Tibial nerve (tissue), 4 donors: Measurements from ENCODE around the gene NRN1L. TPM values are rescaled to one million over a fixed set of nuclear protein-coding genes. Genes with fewer than 3 reads are reported as not detected.

Experiments used
- DNase-seq, 2 donors: peaks; one replicate each; pipeline ENCODE4 v3.0.0-alpha.2; 2019; ENCODE audit warnings: low spot score in 2 of 2
- H3K27ac ChIP-seq, 4 donors: fragments of 200-600 bp; sonication (generic) in 3 of 4; one replicate each; pipeline ENCODE4 v1.5.1; 2017 to 2019; ENCODE audit warnings: mild to moderate bottlenecking in 1 of 4
- H3K27me3 ChIP-seq, 2 donors: fragments of 200-600 bp; sonication (generic) in 1 of 2; one replicate each; pipeline versions ENCODE4 v1.5.1 to v1.6.0; 2017 to 2019
- H3K36me3 ChIP-seq, 3 donors: fragments of 200-600 bp; sonication (generic); one replicate each; pipeline ENCODE4 v1.5.1; 2018 to 2019
- H3K4me1 ChIP-seq, 4 donors: fragments of 200-600 bp; sonication (generic) in 3 of 4; one replicate each; pipeline ENCODE4 v1.5.1; 2017 to 2019
- H3K4me3 ChIP-seq, 4 donors: fragments of 200-600 bp; sonication (generic) in 3 of 4; one replicate each; pipeline ENCODE4 v1.5.1; 2017 to 2019; ENCODE audit warnings: mild to moderate bottlenecking in 1 of 4, moderate library complexity in 1 of 4
- H3K9me3 ChIP-seq, 4 donors: fragments of 200-600 bp; sonication (generic) in 3 of 4; one replicate each; pipeline ENCODE4 v1.5.1; 2017 to 2019
- CTCF ChIP-seq, 5 experiments: fragments of 200-600 bp in 3 of 5; fragments of 450-650 bp in 2 of 5; sonication (generic) in 3 of 5; IDR thresholded peaks; one replicate each; pipeline ENCODE4 v1.5.1; 2016 to 2019; ENCODE audit warnings: antibody characterized with exemption in 5 of 5, mild to moderate bottlenecking in 3 of 5, moderate library complexity in 2 of 5
- EP300 ChIP-seq, 2 donors: sonication (generic); formaldehyde crosslinking; IDR thresholded peaks; one replicate each; pipeline ENCODE4 v1.6.1; 2017; ENCODE audit warnings: antibody characterized with exemption in 2 of 2, mild to moderate bottlenecking in 1 of 2
- POLR2A ChIP-seq, 2 donors: fragments of 450-650 bp; IDR thresholded peaks; one replicate each; pipeline ENCODE4 v1.6.1; 2017; ENCODE audit warnings: antibody characterized with exemption in 2 of 2, mild to moderate bottlenecking in 2 of 2, moderate library complexity in 2 of 2
- WGBS, 2 donors: methylation state at CpG; one replicate each; pipeline ENCODE4 v1.1.5; 2018; 5-methylcytosine and 5-hydroxymethylcytosine counted together
- total RNA-seq, 4 donors: library from RNA; depleted of rRNA; stranded (reverse); fragments of >200 nt; gene quantifications; one replicate each; pipeline ENCODE4 v1.1.0, GENCODE V29; 2016

Gene NRN1L
- total RNA-seq, 4 donors from 2014 or later: 2.0 to 15.1 (median 3.9) TPM

DNA sequence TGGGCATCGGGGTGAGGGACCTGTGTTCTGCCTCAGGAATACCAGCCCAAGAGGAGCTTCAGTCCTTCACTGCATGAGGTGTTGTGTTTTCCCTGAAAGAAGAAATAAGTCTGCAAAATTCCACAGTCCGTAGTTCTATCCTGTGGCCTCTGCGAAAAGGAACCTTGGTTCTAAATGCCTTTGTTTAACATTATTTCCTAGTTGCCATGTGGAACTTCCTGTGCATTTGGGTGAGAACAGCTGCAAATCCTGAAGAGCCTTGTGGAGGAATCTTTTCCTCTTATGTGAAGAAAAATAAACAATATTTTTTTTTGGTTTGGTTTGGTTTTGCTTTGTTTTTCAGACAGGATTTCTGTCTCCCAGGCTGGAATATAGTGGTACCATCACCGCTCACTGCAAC, 18.1 kb downstream of the NRN1L start:
- no peak for TF ChIP-seq CTCF (IDR thresholded peaks at IDR 0.05)
- TF ChIP-seq EP300 (IDR thresholded peaks at IDR 0.05): no peak
- TF ChIP-seq POLR2A (IDR thresholded peaks at IDR 0.05): no peak
- Histone ChIP-seq H3K27me3 (no peaks in the 10 kb centered on the region), H3K4me1 (peaks cover 0 to 12% (median 2%) of the 10 kb centered on the region in 4 donors), H3K9me3 (no peaks in the 10 kb centered on the region), H3K4me3 (no peak overlapping the region), H3K36me3 (peaks cover 0 to 30% (median 4%) of the 10 kb centered on the region in 3 donors), H3K27ac (no peak overlapping the region)
- DNase-seq: no peak
- WGBS, 2 donors: 73 to 82% methylated on average over 4 of the region's 4 CpGs

DNA sequence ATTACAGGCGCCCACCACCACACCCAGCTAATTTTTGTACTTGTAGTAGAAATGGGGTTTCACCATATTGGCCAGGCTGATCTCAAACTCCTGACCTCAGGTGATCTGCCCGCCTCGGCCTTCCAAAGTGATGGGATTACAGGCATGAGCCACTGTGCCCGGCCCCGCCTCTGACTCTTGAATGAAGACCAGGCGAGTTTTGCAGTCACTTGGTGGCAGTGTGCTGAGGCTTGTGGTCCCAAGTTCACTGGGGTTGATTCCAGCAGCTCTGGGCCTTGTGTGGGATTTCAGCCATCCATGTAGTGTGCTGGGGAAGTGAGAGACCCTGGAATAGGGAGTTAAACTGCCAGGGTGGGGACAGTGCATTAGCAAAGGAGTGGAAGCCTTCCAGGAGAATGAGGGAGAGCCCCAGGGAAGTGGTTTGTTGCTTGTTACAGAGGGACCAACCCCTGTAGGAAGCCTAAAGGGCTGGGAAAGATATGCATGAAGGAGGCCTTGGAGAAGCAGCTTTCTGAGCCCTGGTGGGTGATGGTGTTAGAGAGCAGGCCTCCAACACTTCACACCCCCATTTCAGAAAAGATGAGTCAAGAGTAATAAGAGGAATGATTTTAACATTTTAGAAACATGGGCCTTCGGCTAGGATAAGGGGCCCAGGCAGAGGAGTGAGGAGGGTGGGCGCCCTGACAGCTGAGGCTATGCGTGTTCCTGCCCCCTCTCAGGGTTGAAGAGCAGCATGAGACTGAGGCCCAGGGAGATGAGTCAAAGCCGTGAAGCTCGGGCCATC, 22.9 kb downstream of the NRN1L start:
- Histone ChIP-seq H3K4me1 (peaks cover 0 to 9% (median 0%) of the 10 kb centered on the region in 4 donors), H3K4me3 (no peak overlapping the region), H3K27me3 (no peaks in the 10 kb centered on the region), H3K36me3 (peaks cover 0 to 62% (median 19%) of the 10 kb centered on the region in 3 donors), H3K9me3 (no peaks in the 10 kb centered on the region), H3K27ac (no peak overlapping the region)
- no peak for DNase-seq
- 85 to 89% methylated on average over 11 of the region's 11 CpGs for WGBS, 2 donors
- no peak for TF ChIP-seq EP300 (IDR thresholded peaks at IDR 0.05)
- no peak for TF ChIP-seq POLR2A (IDR thresholded peaks at IDR 0.05)
- no peak for TF ChIP-seq CTCF (IDR thresholded peaks at IDR 0.05)

DNA sequence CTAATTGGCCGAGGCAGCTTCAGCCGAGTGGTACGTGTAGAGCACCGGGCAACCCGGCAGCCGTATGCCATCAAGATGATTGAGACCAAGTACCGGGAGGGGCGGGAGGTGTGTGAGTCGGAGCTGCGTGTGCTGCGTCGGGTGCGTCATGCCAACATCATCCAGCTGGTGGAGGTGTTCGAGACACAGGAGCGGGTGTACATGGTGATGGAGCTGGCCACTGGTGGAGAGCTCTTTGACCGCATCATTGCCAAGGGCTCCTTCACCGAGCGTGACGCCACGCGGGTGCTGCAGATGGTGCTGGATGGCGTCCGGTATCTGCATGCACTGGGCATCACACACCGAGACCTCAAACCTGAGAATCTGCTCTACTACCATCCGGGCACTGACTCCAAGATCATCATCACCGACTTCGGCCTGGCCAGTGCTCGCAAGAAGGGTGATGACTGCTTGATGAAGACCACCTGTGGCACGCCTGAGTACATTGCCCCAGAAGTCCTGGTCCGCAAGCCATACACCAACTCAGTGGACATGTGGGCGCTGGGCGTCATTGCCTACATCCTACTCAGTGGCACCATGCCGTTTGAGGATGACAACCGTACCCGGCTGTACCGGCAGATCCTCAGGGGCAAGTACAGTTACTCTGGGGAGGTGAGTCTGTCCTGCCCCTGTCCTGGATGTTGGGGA, 24.5 kb downstream of the NRN1L start:
- TF ChIP-seq CTCF (IDR thresholded peaks at IDR 0.05): no peak
- no peak for TF ChIP-seq EP300 (IDR thresholded peaks at IDR 0.05)
- TF ChIP-seq POLR2A (IDR thresholded peaks at IDR 0.05): no peak
- H3K4me3 ChIP-seq: no peak overlapping the region
- H3K36me3 ChIP-seq: peaks cover 0 to 54% (median 14%) of the 10 kb centered on the region in 3 donors
- no peaks in the 10 kb centered on the region for H3K27me3 ChIP-seq
- no peak for DNase-seq
- no peak overlapping the region for H3K27ac ChIP-seq
- peaks cover 0 to 9% (median 0%) of the 10 kb centered on the region in 4 donors for H3K4me1 ChIP-seq
- 95% methylated on average over 33 to 36 of the region's 36 CpGs for WGBS, 2 donors
- no peaks in the 10 kb centered on the region for H3K9me3 ChIP-seq

GRCh38 chr16:67910158-67910557, 25.5 kb downstream of the NRN1L start:
- Histone ChIP-seq H3K36me3 (peaks cover 0 to 62% (median 14%) of the 10 kb centered on the region in 3 donors), H3K4me1 (peaks cover 0 to 14% (median 0%) of the 10 kb centered on the region in 4 donors), H3K4me3 (no peak overlapping the region), H3K27me3 (no peaks in the 10 kb centered on the region), H3K27ac (no peak overlapping the region), H3K9me3 (no peaks in the 10 kb centered on the region)
- no peak for DNase-seq
- WGBS, 2 donors: 57 to 63% methylated on average over 2 of the region's 2 CpGs
- no peak for TF ChIP-seq CTCF (IDR thresholded peaks at IDR 0.05)
- no peak for TF ChIP-seq POLR2A (IDR thresholded peaks at IDR 0.05)
- TF ChIP-seq EP300 (IDR thresholded peaks at IDR 0.05): no peak
